ENCODE measurements around the gene ADAMTS2. TPM values are rescaled to one million over a fixed set of nuclear protein-coding genes. Genes with fewer than 3 reads are reported as not detected.

The ADAMTS2 gene
- total and polyA plus RNA-seq, 2 donors (not counting 1 experiment from before 2014, with no cell fraction given) = 16.2 to 70.2 TPM

- H4K20me1 ChIP-seq (ENCODE audit: control insufficient read depth, extremely low read depth, insufficient read depth, low read length) = no peaks in the 10 kb centered on the region
- H3K79me2 ChIP-seq (ENCODE audit: control insufficient read depth, insufficient read depth, low read length) = peaks cover 21% of the 10 kb centered on the region
- no peaks in the 10 kb centered on the region for H3K27me3 ChIP-seq (ENCODE audit: control insufficient read depth, insufficient read depth, low read length)
- no peaks in the 10 kb centered on the region for H3K36me3 ChIP-seq (ENCODE audit: control insufficient read depth, insufficient read depth, low read length)
- TF ChIP-seq CTCF (conservative IDR thresholded peaks at IDR 0.05 in 1 of 2, IDR thresholded peaks at IDR 0.05 in 1 of 2; ENCODE audit: low read depth in 1 of 2, low read length in 2 of 2) (no peak), EZH2 (IDR thresholded peaks at IDR 0.05; ENCODE audit: low read length, missing control alignments) (no peak)
- no peaks in the 10 kb centered on the region for H3K9me3 ChIP-seq (ENCODE audit: control insufficient read depth, insufficient read depth, low read depth, low read length)
- no peak overlapping the region for H3K4me3 ChIP-seq (replicated peaks in 1 of 4; ENCODE audit: control extremely low read depth in 1 of 4, insufficient read depth in 1 of 4, low read depth in 3 of 4, low read length in 4 of 4)
- no peak overlapping the region for H2AFZ ChIP-seq (ENCODE audit: low read length)
- H3K4me1 ChIP-seq (ENCODE audit: control insufficient read depth, extremely low read depth, insufficient read depth, low read length) = peaks cover 49% of the 10 kb centered on the region
- no peak overlapping the region for H3K4me2 ChIP-seq (ENCODE audit: extremely low read depth, insufficient read depth, low read length)
- DNase-seq (ENCODE audit: low read depth in 2 of 2) = no peak
- peak overlapping the region; percentile 53 for H3K27ac ChIP-seq (ENCODE audit: insufficient read depth, low read length)
- no peak overlapping the region for H3K9ac ChIP-seq (ENCODE audit: insufficient read depth, low read length)
Measured at GRCh38 chr5:179278119-179278518, 67.1 kb downstream of the ADAMTS2 start.

- Histone ChIP-seq H3K4me1 (ENCODE audit: control insufficient read depth, extremely low read depth, insufficient read depth, low read length) (peaks cover 54% of the 10 kb centered on the region), H3K79me2 (ENCODE audit: control insufficient read depth, insufficient read depth, low read length) (peaks cover 22% of the 10 kb centered on the region), H3K9me3 (ENCODE audit: control insufficient read depth, insufficient read depth, low read depth, low read length) (no peaks in the 10 kb centered on the region), H2AFZ (ENCODE audit: low read length) (no peak overlapping the region), H3K27ac (ENCODE audit: insufficient read depth, low read length) (peak overlapping the region; percentile 98), H3K27me3 (ENCODE audit: control insufficient read depth, insufficient read depth, low read length) (no peaks in the 10 kb centered on the region), H3K9ac (ENCODE audit: insufficient read depth, low read length) (peak overlapping the region; percentile 65), H3K36me3 (ENCODE audit: control insufficient read depth, insufficient read depth, low read length) (peaks cover 4% of the 10 kb centered on the region), H4K20me1 (ENCODE audit: control insufficient read depth, extremely low read depth, insufficient read depth, low read length) (no peaks in the 10 kb centered on the region), H3K4me2 (ENCODE audit: extremely low read depth, insufficient read depth, low read length) (no peak overlapping the region), H3K4me3 (replicated peaks in 1 of 4; ENCODE audit: control extremely low read depth in 1 of 4, insufficient read depth in 1 of 4, low read depth in 3 of 4, low read length in 4 of 4) (no peak overlapping the region)
- no peak for TF ChIP-seq EZH2 (IDR thresholded peaks at IDR 0.05; ENCODE audit: low read length, missing control alignments)
- TF ChIP-seq CTCF (conservative IDR thresholded peaks at IDR 0.05 in 1 of 2, IDR thresholded peaks at IDR 0.05 in 1 of 2; ENCODE audit: low read depth in 1 of 2, low read length in 2 of 2) = peak in 1 of 2 donors; percentile 18
- DNase-seq (ENCODE audit: low read depth in 2 of 2) = no peak
Measured at GRCh38 chr5:179276838-179277395, 68.3 kb downstream of the ADAMTS2 start.

GRCh38 chr5:179275941-179276837 lies 69.1 kb downstream of the ADAMTS2 start:
- Histone ChIP-seq H3K9me3 (ENCODE audit: control insufficient read depth, insufficient read depth, low read depth, low read length) (no peaks in the 10 kb centered on the region), H3K4me1 (ENCODE audit: control insufficient read depth, extremely low read depth, insufficient read depth, low read length) (peaks cover 57% of the 10 kb centered on the region), H2AFZ (ENCODE audit: low read length) (no peak overlapping the region), H4K20me1 (ENCODE audit: control insufficient read depth, extremely low read depth, insufficient read depth, low read length) (no peaks in the 10 kb centered on the region), H3K4me2 (ENCODE audit: extremely low read depth, insufficient read depth, low read length) (peak overlapping the region; percentile 65), H3K27me3 (ENCODE audit: control insufficient read depth, insufficient read depth, low read length) (no peaks in the 10 kb centered on the region), H3K9ac (ENCODE audit: insufficient read depth, low read length) (peak overlapping the region; percentile 73), H3K27ac (ENCODE audit: insufficient read depth, low read length) (peak overlapping the region; percentile 98), H3K36me3 (ENCODE audit: control insufficient read depth, insufficient read depth, low read length) (peaks cover 4% of the 10 kb centered on the region), H3K79me2 (ENCODE audit: control insufficient read depth, insufficient read depth, low read length) (peaks cover 22% of the 10 kb centered on the region), H3K4me3 (replicated peaks in 1 of 4; ENCODE audit: control extremely low read depth in 1 of 4, insufficient read depth in 1 of 4, low read depth in 3 of 4, low read length in 4 of 4) (peak overlapping the region in 1 of 4 experiments; percentile 8)
- TF ChIP-seq CTCF (conservative IDR thresholded peaks at IDR 0.05 in 1 of 2, IDR thresholded peaks at IDR 0.05 in 1 of 2; ENCODE audit: low read depth in 1 of 2, low read length in 2 of 2) (no peak), EZH2 (IDR thresholded peaks at IDR 0.05; ENCODE audit: low read length, missing control alignments) (no peak)
- DNase-seq (ENCODE audit: low read depth in 2 of 2) = peak; percentile 96 to 98
